ENCODE data around the gene APBA3.

Gene APBA3

GRCh38 chr19:3712663-3713611 lies 48.6 kb downstream of the APBA3 start:
- no peak for DNase-seq

- DNase-seq: no peak
These were observed 51.2 kb downstream of the APBA3 start for GRCh38 chr19:3710265-3710812.

- no peak for DNase-seq
These were observed 53.1 kb downstream of the APBA3 start, which contains the start of gene TJP3 for GRCh38 chr19:3708207-3708931. Gene TJP3, plus strand, starts transcription at chr19:3708384. Its CDS starts 20,049 bp downstream, at chr19:3728433.

GRCh38 chr19:3707868-3708206 lies 53.7 kb downstream of the APBA3 start:
- no peak for DNase-seq

- DNase-seq: no peak
These were observed 60.3 kb downstream of the APBA3 start for GRCh38 chr19:3701200-3701599.
